Measurements from ENCODE around the gene AHI1.
"Not testable (repeated sequence)": the region's sequence is repeated elsewhere in the genome, so short reads cannot be mapped to it uniquely, and the experiment has no call there.

GRCh38 chr6:135339920-135340319 lies 157.6 kb downstream of the AHI1 start:
- TF ChIP-seq CTCF (conservative IDR thresholded peaks at IDR 0.05; ENCODE audit: low read depth, low read length); EZH2 (IDR thresholded peaks at IDR 0.05; ENCODE audit: low read length, unreplicated experiment): not testable (repeated sequence)

Measured in PC-3 (cell line).